ENCODE measurements around the gene PSMC4. TPM values are rescaled to one million over a fixed set of nuclear protein-coding genes. Genes with fewer than 3 reads are reported as not detected.

Gene PSMC4
- total RNA-seq, 1 donor from 2014 or later, result 85.6 TPM

DNA sequence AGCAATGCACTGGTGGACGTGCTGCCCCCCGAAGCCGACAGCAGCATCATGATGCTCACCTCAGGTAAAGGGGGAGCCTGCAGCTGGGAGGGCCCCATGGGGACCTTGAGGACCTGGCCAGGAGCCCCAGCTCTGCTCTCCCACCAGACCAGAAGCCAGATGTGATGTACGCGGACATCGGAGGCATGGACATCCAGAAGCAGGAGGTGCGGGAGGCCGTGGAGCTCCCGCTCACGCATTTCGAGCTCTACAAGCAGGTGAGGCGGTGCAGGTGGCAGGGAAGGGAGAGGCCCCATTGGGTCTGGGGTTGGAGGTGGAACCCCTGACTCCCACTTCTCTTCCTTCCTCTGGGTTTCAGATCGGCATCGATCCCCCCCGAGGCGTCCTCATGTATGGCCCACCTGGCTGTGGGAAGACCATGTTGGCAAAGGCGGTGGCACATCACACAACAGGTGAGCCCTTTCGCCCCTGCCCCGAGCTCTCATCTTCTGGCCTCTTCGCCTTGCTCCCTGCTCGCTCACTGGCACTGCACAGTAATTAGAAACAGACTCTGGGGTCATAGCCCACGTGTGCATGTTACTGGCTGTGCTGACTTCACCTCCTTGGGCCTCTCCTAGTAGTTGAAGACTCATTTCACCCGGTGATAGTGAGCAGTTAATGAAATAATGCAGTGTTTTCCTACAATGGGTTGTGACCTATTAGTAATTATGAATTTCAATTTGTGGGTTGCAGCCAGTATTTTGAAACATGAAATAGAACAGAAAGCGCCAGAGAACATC is 3.6 kb downstream of the PSMC4 start:
- Mint-ChIP-seq H3K9me3 (ENCODE audit: unreplicated experiment) (no peaks in the 10 kb centered on the region), H3K36me3 (ENCODE audit: unreplicated experiment) (peaks cover 37% of the 10 kb centered on the region), H3K27me3 (ENCODE audit: unreplicated experiment) (no peaks in the 10 kb centered on the region), H3K27ac (ENCODE audit: unreplicated experiment) (no peak overlapping the region), H3K4me3 (ENCODE audit: unreplicated experiment) (no peak overlapping the region), H3K4me1 (ENCODE audit: unreplicated experiment) (peaks cover 20% of the 10 kb centered on the region)
- TF ChIP-seq, protein P1, sequence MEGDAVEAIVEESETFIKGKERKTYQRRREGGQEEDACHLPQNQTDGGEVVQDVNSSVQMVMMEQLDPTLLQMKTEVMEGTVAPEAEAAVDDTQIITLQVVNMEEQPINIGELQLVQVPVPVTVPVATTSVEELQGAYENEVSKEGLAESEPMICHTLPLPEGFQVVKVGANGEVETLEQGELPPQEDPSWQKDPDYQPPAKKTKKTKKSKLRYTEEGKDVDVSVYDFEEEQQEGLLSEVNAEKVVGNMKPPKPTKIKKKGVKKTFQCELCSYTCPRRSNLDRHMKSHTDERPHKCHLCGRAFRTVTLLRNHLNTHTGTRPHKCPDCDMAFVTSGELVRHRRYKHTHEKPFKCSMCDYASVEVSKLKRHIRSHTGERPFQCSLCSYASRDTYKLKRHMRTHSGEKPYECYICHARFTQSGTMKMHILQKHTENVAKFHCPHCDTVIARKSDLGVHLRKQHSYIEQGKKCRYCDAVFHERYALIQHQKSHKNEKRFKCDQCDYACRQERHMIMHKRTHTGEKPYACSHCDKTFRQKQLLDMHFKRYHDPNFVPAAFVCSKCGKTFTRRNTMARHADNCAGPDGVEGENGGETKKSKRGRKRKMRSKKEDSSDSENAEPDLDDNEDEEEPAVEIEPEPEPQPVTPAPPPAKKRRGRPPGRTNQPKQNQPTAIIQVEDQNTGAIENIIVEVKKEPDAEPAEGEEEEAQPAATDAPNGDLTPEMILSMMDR (IDR thresholded peaks at IDR 0.05), result no peak
- DNase-seq (ENCODE audit: extremely low spot score, unreplicated experiment), result peak; percentile 79

DNA sequence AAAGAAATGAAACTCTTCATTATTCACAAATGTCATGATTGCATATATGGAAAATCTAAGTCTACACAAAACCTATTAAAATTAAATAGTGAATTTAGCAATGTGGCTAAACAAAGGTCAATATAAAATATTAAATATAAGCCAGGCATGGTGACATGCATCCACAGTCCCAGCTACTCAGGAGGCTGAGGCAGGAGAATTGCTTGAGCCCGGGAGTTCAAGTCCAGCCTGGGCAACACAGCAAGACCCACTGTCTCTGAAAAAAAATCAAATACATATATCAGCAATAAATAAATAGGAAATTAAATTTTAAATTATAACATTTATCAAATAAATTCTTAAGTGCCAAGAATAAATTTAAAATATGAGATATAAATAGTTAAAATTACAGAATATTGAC is 11.9 kb downstream of the PSMC4 start:
- H3K9me3 Mint-ChIP-seq (ENCODE audit: unreplicated experiment), result peaks cover 32% of the 10 kb centered on the region
- no peak overlapping the region for H3K4me3 Mint-ChIP-seq (ENCODE audit: unreplicated experiment)
- peaks cover 73% of the 10 kb centered on the region for H3K36me3 Mint-ChIP-seq (ENCODE audit: unreplicated experiment)
- no peaks in the 10 kb centered on the region for H3K27me3 Mint-ChIP-seq (ENCODE audit: unreplicated experiment)
- H3K4me1 Mint-ChIP-seq (ENCODE audit: unreplicated experiment), result no peaks in the 10 kb centered on the region
- no peak for DNase-seq (ENCODE audit: extremely low spot score, unreplicated experiment)
- H3K27ac Mint-ChIP-seq (ENCODE audit: unreplicated experiment), result no peak overlapping the region
- TF ChIP-seq, protein P1 (IDR thresholded peaks at IDR 0.05), result no peak

DNA sequence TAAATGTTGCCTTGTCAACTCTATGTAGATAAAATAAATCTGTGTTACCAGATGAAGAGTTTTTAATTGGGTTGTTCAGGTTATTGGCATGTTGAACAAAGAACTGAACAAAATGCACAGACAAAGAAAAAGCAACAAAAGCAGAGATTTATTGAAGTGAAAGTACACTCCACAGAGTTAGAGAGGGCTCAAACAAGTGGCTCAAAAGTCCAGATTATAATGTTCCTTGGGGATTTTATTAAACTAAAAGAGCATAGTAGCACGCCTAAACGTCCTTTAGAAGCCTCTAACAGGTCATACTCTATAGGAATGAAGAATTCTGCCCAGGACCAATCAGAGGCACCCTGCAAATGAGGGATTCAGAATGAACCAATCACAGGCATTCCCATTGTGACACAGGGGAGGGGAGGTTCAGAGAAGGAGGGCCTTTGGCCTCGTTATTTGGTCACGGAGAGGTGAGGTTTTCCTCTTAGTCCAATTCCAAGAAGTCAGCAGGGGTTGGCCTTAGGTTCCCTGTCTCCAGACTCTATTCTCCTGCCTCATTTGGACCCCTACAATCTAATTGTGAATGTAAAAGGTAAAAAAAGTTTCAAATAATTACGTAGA is 12.8 kb downstream of the PSMC4 start:
- Mint-ChIP-seq H3K4me1 (ENCODE audit: unreplicated experiment) (no peaks in the 10 kb centered on the region), H3K27me3 (ENCODE audit: unreplicated experiment) (no peaks in the 10 kb centered on the region), H3K36me3 (ENCODE audit: unreplicated experiment) (peaks cover 66% of the 10 kb centered on the region), H3K4me3 (ENCODE audit: unreplicated experiment) (no peak overlapping the region), H3K9me3 (ENCODE audit: unreplicated experiment) (peaks cover 34% of the 10 kb centered on the region), H3K27ac (ENCODE audit: unreplicated experiment) (no peak overlapping the region)
- peak; percentile 21 for DNase-seq (ENCODE audit: extremely low spot score, unreplicated experiment)
- TF ChIP-seq, protein P1 (IDR thresholded peaks at IDR 0.05), result no peak

DNA sequence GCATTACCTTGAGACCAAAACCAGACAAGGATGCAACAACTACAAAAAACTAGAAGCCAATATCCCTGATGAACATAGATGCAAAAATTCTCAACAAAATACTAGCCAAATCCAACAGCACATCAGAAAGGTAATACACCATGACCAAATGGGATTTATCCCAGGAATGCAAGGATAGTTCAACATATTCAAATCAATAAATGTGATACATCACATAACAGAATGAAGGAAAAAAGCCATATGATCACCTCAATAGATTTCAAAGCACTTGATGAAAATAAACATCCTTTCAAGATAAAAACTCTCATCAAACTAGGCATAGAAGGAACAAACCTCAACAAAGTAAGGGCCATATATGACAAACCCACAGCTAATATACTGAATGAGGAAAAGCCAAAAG is 15.7 kb downstream of the PSMC4 start:
- Mint-ChIP-seq H3K9me3 (ENCODE audit: unreplicated experiment) (peaks cover 34% of the 10 kb centered on the region), H3K27ac (ENCODE audit: unreplicated experiment) (no peak overlapping the region), H3K27me3 (ENCODE audit: unreplicated experiment) (no peaks in the 10 kb centered on the region), H3K36me3 (ENCODE audit: unreplicated experiment) (peaks cover 42% of the 10 kb centered on the region), H3K4me1 (ENCODE audit: unreplicated experiment) (no peaks in the 10 kb centered on the region), H3K4me3 (ENCODE audit: unreplicated experiment) (no peak overlapping the region)
- TF ChIP-seq, protein P1 (IDR thresholded peaks at IDR 0.05), result no peak
- no peak for DNase-seq (ENCODE audit: extremely low spot score, unreplicated experiment)

DNA sequence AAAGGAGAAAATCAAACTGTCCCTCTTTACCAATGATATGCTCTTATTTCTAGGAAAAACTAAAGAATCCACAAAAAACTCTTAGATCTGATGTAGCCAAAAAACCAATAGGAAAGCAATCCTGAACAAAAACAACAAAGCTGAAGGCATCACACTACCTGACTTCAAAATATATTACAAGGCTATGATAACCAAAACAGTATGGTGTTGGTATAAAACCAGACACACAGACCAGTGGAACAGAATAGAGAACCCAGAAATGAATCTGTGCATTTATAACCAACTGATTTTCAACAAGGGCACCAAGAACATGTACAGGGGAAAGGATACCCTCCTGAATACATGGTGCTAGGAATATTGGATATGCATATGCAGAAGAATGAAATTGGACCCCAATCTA is 16.2 kb downstream of the PSMC4 start:
- no peak overlapping the region for H3K4me3 Mint-ChIP-seq (ENCODE audit: unreplicated experiment)
- TF ChIP-seq, protein P1 (IDR thresholded peaks at IDR 0.05), result no peak
- no peaks in the 10 kb centered on the region for H3K4me1 Mint-ChIP-seq (ENCODE audit: unreplicated experiment)
- peaks cover 34% of the 10 kb centered on the region for H3K9me3 Mint-ChIP-seq (ENCODE audit: unreplicated experiment)
- DNase-seq (ENCODE audit: extremely low spot score, unreplicated experiment), result no peak
- H3K27ac Mint-ChIP-seq (ENCODE audit: unreplicated experiment), result no peak overlapping the region
- no peaks in the 10 kb centered on the region for H3K27me3 Mint-ChIP-seq (ENCODE audit: unreplicated experiment)
- H3K36me3 Mint-ChIP-seq (ENCODE audit: unreplicated experiment), result peaks cover 39% of the 10 kb centered on the region

All from osteocyte (in vitro differentiated cells).